ENCODE data around the gene GLRX2. TPM values are rescaled to one million over a fixed set of nuclear protein-coding genes. Genes with fewer than 3 reads are reported as not detected.

The GLRX2 gene, protein sequence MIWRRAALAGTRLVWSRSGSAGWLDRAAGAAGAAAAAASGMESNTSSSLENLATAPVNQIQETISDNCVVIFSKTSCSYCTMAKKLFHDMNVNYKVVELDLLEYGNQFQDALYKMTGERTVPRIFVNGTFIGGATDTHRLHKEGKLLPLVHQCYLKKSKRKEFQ
- 10 to 100 TPM in 3 of 5 donors, 1 to 10 TPM in 2; 6.8 to 16.0 (median 13.5) TPM for total RNA-seq
- 14.7 TPM for total RNA-seq (2013)
- total RNA-seq, result 3.6 to 43.1 (median 13.8) reads per million in 29 experiments

- Mint-ChIP-seq H3K4me1 (peaks cover 21 to 30% (median 25%) of the 10 kb centered on the region in 3 donors), H3K9me3 (no peaks in the 10 kb centered on the region), H3K27ac (peak within 1 kb of the TSS; percentile 67 to 74), H3K27me3 (no peaks in the 10 kb centered on the region), H3K36me3 (peaks cover 9% of the 10 kb centered on the region), H3K4me3 (peak within 1 kb of the TSS; percentile 89 to 92 (median 90))
- H3K4me1 ChIP-seq (ENCODE audit: control insufficient read depth in 1 of 2, extremely low read depth in 1 of 2, insufficient read depth in 2 of 2, low read length in 2 of 2), result peaks cover 7 to 8% of the 10 kb centered on the region in 2 experiments
- H3K27ac ChIP-seq (ENCODE audit: low read length), result peak within 1 kb of the TSS; percentile 45
- peaks cover 0 to 5% of the 10 kb centered on the region in 2 donors for H3K36me3 ChIP-seq (ENCODE audit: control insufficient read depth in 2 of 2, extremely low read depth in 1 of 2, insufficient read depth in 1 of 2, low read length in 1 of 2)
- peak within 1 kb of the TSS; percentile 75 to 93 for H3K4me3 ChIP-seq (ENCODE audit: control insufficient read depth in 1 of 2, extremely low read depth in 1 of 2, low read length in 1 of 2)
- no peaks in the 10 kb centered on the region for H3K27me3 ChIP-seq (replicated peaks in 1 of 2; ENCODE audit: control insufficient read depth in 2 of 2, extremely low read depth in 1 of 2, insufficient read depth in 2 of 2, low read length in 1 of 2)
- ChIA-PET POLR2A (interaction anchor here (0.5 to 1.4 kb wide), 5 partner anchors 15 to 297 kb away, joined by 3 to 9 read pairs (median 5); no protein-coding TSS in a partner anchor), CTCF (interaction anchor here in 1 of 2 donors (0.9 to 1.8 kb wide), 4 partner anchors 16 to 46 kb away, joined by 3 to 6 read pairs (median 5); partner anchors contain the start of genes CDC73, RO60 and UCHL5)
- ATAC-seq (replicated peaks in 1 of 4) (peak; percentile 93 to 96 (median 94)), DNase-seq (peak; percentile 19 to 71 (median 44))
- under 1% methylated on average over 69 of the region's 73 CpGs for WGBS (ENCODE audit: insufficient coverage)
- no peaks in the 10 kb centered on the region for H3K9me3 ChIP-seq
Measured at GRCh38 chr1:193104907-193105820, at the start of gene GLRX2. GLRX2 (minus strand) TSS chr1:193105414; CDS start chr1:193105382, 32 bp downstream.

DNA sequence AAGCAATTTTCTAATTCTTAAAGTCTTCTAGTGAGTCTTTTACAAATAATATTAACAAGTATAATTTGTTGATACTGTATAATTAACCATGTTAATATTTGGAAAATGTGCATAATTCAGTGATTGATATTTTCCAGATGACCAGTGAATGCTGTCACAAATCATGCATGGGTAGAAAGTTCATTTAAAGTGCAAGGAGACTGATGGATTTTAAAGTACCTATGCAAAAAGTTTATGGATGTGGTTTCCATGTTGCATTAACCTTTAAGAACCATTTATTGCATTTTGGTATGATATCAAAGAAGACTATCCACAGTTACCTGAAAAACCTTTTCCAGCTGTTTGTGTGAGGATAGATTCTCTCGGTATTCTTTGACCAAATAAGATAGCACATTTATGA is 39.8 kb upstream of the GLRX2 start:
- no CpG with 5 or more reads among the region's 1 CpG for WGBS (ENCODE audit: insufficient coverage)
- Mint-ChIP-seq H3K9me3 (no peaks in the 10 kb centered on the region), H3K4me1 (peaks cover 18 to 24% (median 21%) of the 10 kb centered on the region in 3 donors), H3K27ac (no peak overlapping the region), H3K36me3 (peaks cover 45% of the 10 kb centered on the region), H3K27me3 (no peaks in the 10 kb centered on the region), H3K4me3 (no peak overlapping the region)
- no peak overlapping the region for H3K27ac ChIP-seq (ENCODE audit: low read length)
- DNase-seq, result no peak
- POLR2A ChIA-PET, result no interaction called here
- CTCF ChIA-PET, result no interaction called here
- ATAC-seq (replicated peaks in 1 of 4), result no peak
- H3K4me1 ChIP-seq (ENCODE audit: control insufficient read depth in 1 of 2, extremely low read depth in 1 of 2, insufficient read depth in 2 of 2, low read length in 2 of 2), result no peaks in the 10 kb centered on the region
- no peaks in the 10 kb centered on the region for H3K9me3 ChIP-seq
- no peak overlapping the region for H3K4me3 ChIP-seq (ENCODE audit: control insufficient read depth in 1 of 2, extremely low read depth in 1 of 2, low read length in 1 of 2)
- H3K36me3 ChIP-seq (ENCODE audit: control insufficient read depth in 2 of 2, extremely low read depth in 1 of 2, insufficient read depth in 1 of 2, low read length in 1 of 2), result peaks cover 6 to 48% of the 10 kb centered on the region in 2 donors
- H3K27me3 ChIP-seq (replicated peaks in 1 of 2; ENCODE audit: control insufficient read depth in 2 of 2, extremely low read depth in 1 of 2, insufficient read depth in 2 of 2, low read length in 1 of 2), result no peaks in the 10 kb centered on the region

DNA sequence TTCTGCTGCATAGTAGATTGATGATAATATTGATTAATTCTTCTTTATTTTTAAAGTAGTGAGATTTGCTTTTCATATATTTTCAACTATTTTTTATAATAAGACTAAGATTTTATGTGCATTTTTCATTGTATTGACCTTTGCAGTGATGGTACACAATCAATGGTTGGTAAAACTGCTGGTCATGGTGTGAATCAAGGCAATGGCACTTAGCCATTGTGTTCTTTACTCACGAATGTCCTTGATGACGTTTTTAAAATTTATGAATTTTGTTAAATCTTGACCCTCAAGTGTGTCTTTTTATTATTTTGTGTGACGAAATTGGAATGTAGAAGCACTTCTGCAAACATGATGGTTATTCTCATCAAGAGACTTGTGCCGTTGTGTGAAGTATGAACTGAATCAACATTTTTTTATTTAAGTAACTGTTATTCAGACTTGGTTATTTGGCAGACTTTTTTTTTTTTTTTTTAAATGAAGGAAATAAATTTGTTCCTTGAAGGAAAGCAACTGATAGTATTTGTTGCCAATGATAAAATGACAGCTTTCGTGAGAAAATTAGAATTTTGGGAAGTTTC is 39.2 kb upstream of the GLRX2 start:
- Histone ChIP-seq H3K4me1 (ENCODE audit: control insufficient read depth in 1 of 2, extremely low read depth in 1 of 2, insufficient read depth in 2 of 2, low read length in 2 of 2) (no peaks in the 10 kb centered on the region), H3K36me3 (ENCODE audit: control insufficient read depth in 2 of 2, extremely low read depth in 1 of 2, insufficient read depth in 1 of 2, low read length in 1 of 2) (peaks cover 8 to 53% of the 10 kb centered on the region in 2 donors), H3K4me3 (ENCODE audit: control insufficient read depth in 1 of 2, extremely low read depth in 1 of 2, low read length in 1 of 2) (no peak overlapping the region), H3K9me3 (no peaks in the 10 kb centered on the region), H3K27ac (ENCODE audit: low read length) (no peak overlapping the region), H3K27me3 (replicated peaks in 1 of 2; ENCODE audit: control insufficient read depth in 2 of 2, extremely low read depth in 1 of 2, insufficient read depth in 2 of 2, low read length in 1 of 2) (no peaks in the 10 kb centered on the region)
- H3K27ac Mint-ChIP-seq, result no peak overlapping the region
- no peaks in the 10 kb centered on the region for H3K27me3 Mint-ChIP-seq
- peaks cover 23 to 30% (median 27%) of the 10 kb centered on the region in 3 donors for H3K4me1 Mint-ChIP-seq
- DNase-seq (no peak), ATAC-seq (replicated peaks in 1 of 4) (no peak)
- H3K4me3 Mint-ChIP-seq, result no peak overlapping the region
- CTCF ChIA-PET, result no interaction called here
- peaks cover 50% of the 10 kb centered on the region for H3K36me3 Mint-ChIP-seq
- no peaks in the 10 kb centered on the region for H3K9me3 Mint-ChIP-seq
- POLR2A ChIA-PET, result no interaction called here
- 100% methylated on average over 4 of the region's 5 CpGs for WGBS (ENCODE audit: insufficient coverage)

DNA sequence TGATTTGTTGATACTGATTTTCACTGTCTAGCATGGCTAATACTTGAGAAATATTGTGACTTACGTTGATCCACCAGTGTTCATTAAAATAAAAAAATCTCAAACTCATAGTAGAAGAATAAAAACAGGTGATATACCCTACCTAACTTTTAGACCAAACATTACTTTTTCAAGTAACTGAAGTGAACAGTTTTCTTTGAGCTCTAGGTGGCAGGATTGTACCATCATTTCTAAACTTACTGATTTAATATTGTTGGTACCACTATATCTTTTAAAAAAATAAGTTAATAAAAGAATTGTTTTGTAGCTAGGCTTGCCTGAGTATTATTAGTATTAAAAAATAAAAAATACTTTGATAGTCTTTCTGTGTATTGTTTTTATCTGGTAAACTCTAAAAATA is 38.1 kb upstream of the GLRX2 start:
- ATAC-seq (replicated peaks in 1 of 4), result no peak
- no peaks in the 10 kb centered on the region for H3K4me1 ChIP-seq (ENCODE audit: control insufficient read depth in 1 of 2, extremely low read depth in 1 of 2, insufficient read depth in 2 of 2, low read length in 2 of 2)
- WGBS (ENCODE audit: insufficient coverage), result no CpG with 5 or more reads among the region's 1 CpG
- H3K27me3 ChIP-seq (replicated peaks in 1 of 2; ENCODE audit: control insufficient read depth in 2 of 2, extremely low read depth in 1 of 2, insufficient read depth in 2 of 2, low read length in 1 of 2), result no peaks in the 10 kb centered on the region
- H3K9me3 Mint-ChIP-seq, result no peaks in the 10 kb centered on the region
- DNase-seq, result peak in 1 of 35 experiments; percentile 34
- ChIA-PET POLR2A (interaction anchor here in 1 of 2 donors (0.6 kb wide), 4 partner anchors 9 to 1391 kb away, joined by 3 to 4 read pairs (median 3); no protein-coding TSS in a partner anchor), CTCF (interaction anchor here (0.6 to 2.0 kb wide), 9 partner anchors 10 to 1186 kb away, joined by 3 to 8 read pairs (median 4); no protein-coding TSS in a partner anchor)
- H3K4me3 ChIP-seq (ENCODE audit: control insufficient read depth in 1 of 2, extremely low read depth in 1 of 2, low read length in 1 of 2), result no peak overlapping the region
- no peak overlapping the region for H3K4me3 Mint-ChIP-seq
- peaks cover 26 to 33% (median 29%) of the 10 kb centered on the region in 3 donors for H3K4me1 Mint-ChIP-seq
- H3K27ac Mint-ChIP-seq, result peak overlapping the region in 1 of 2 donors; percentile 31
- H3K36me3 ChIP-seq (ENCODE audit: control insufficient read depth in 2 of 2, extremely low read depth in 1 of 2, insufficient read depth in 1 of 2, low read length in 1 of 2), result peaks cover 8 to 52% of the 10 kb centered on the region in 2 donors
- H3K36me3 Mint-ChIP-seq, result peaks cover 54% of the 10 kb centered on the region
- no peaks in the 10 kb centered on the region for H3K27me3 Mint-ChIP-seq
- H3K9me3 ChIP-seq, result no peaks in the 10 kb centered on the region
- no peak overlapping the region for H3K27ac ChIP-seq (ENCODE audit: low read length)

- ATAC-seq (replicated peaks in 1 of 4) (no peak), DNase-seq (no peak)
- H3K9me3 ChIP-seq, result no peaks in the 10 kb centered on the region
- peaks cover 8 to 52% of the 10 kb centered on the region in 2 donors for H3K36me3 ChIP-seq (ENCODE audit: control insufficient read depth in 2 of 2, extremely low read depth in 1 of 2, insufficient read depth in 1 of 2, low read length in 1 of 2)
- H3K9me3 Mint-ChIP-seq, result no peaks in the 10 kb centered on the region
- peak overlapping the region in 1 of 2 donors; percentile 21 for H3K27ac Mint-ChIP-seq
- no peaks in the 10 kb centered on the region for H3K27me3 ChIP-seq (replicated peaks in 1 of 2; ENCODE audit: control insufficient read depth in 2 of 2, extremely low read depth in 1 of 2, insufficient read depth in 2 of 2, low read length in 1 of 2)
- peaks cover 55% of the 10 kb centered on the region for H3K36me3 Mint-ChIP-seq
- ChIA-PET POLR2A (interaction anchor here (0.6 to 1.0 kb wide), 2 partner anchors 8 to 16 kb away, joined by 3 read pairs; no protein-coding TSS in a partner anchor), CTCF (interaction anchor here (0.6 to 2.0 kb wide), 9 partner anchors 9 to 1187 kb away, joined by 3 to 8 read pairs (median 3); no protein-coding TSS in a partner anchor)
- H3K4me1 ChIP-seq (ENCODE audit: control insufficient read depth in 1 of 2, extremely low read depth in 1 of 2, insufficient read depth in 2 of 2, low read length in 2 of 2), result no peaks in the 10 kb centered on the region
- H3K27me3 Mint-ChIP-seq, result no peaks in the 10 kb centered on the region
- H3K4me3 Mint-ChIP-seq, result no peak overlapping the region
- no CpG with 5 or more reads among the region's 2 CpGs for WGBS (ENCODE audit: insufficient coverage)
- no peak overlapping the region for H3K4me3 ChIP-seq (ENCODE audit: control insufficient read depth in 1 of 2, extremely low read depth in 1 of 2, low read length in 1 of 2)
- no peak overlapping the region for H3K27ac ChIP-seq (ENCODE audit: low read length)
- peaks cover 26 to 37% (median 33%) of the 10 kb centered on the region in 3 donors for H3K4me1 Mint-ChIP-seq
Measured at GRCh38 chr1:193142409-193142808, 37.2 kb upstream of the GLRX2 start.

GRCh38 chr1:193141804-193142203 is 36.6 kb upstream of the GLRX2 start:
- Histone ChIP-seq H3K27ac (ENCODE audit: low read length) (no peak overlapping the region), H3K4me1 (ENCODE audit: control insufficient read depth in 1 of 2, extremely low read depth in 1 of 2, insufficient read depth in 2 of 2, low read length in 2 of 2) (no peaks in the 10 kb centered on the region), H3K9me3 (no peaks in the 10 kb centered on the region), H3K27me3 (replicated peaks in 1 of 2; ENCODE audit: control insufficient read depth in 2 of 2, extremely low read depth in 1 of 2, insufficient read depth in 2 of 2, low read length in 1 of 2) (no peaks in the 10 kb centered on the region), H3K36me3 (ENCODE audit: control insufficient read depth in 2 of 2, extremely low read depth in 1 of 2, insufficient read depth in 1 of 2, low read length in 1 of 2) (peaks cover 8 to 58% of the 10 kb centered on the region in 2 donors), H3K4me3 (ENCODE audit: control insufficient read depth in 1 of 2, extremely low read depth in 1 of 2, low read length in 1 of 2) (no peak overlapping the region)
- no peaks in the 10 kb centered on the region for H3K9me3 Mint-ChIP-seq
- H3K4me3 Mint-ChIP-seq, result no peak overlapping the region
- peak in 1 of 35 experiments; percentile 17 for DNase-seq
- peak in 3 of 4 experiments; percentile 32 to 64 (median 53) for ATAC-seq (replicated peaks in 1 of 4)
- H3K4me1 Mint-ChIP-seq, result peaks cover 32 to 38% (median 35%) of the 10 kb centered on the region in 3 donors
- ChIA-PET POLR2A (no interaction called here), CTCF (interaction anchor here (0.6 to 2.0 kb wide), 4 partner anchors 15 to 356 kb away, joined by 3 to 6 read pairs (median 3); no protein-coding TSS in a partner anchor)
- H3K36me3 Mint-ChIP-seq, result peaks cover 55% of the 10 kb centered on the region
- 43% methylated on average over 1 of the region's 3 CpGs for WGBS (ENCODE audit: insufficient coverage)
- no peaks in the 10 kb centered on the region for H3K27me3 Mint-ChIP-seq
- peak overlapping the region; percentile 4 to 41 for H3K27ac Mint-ChIP-seq
